HG03135 (cell line): ENCODE data around the gene SYT17.

Experiments
- ATAC-seq: cut with Tn5 transposase; IDR thresholded peaks from one replicate; pipeline ENCODE4 v1.9.1; 2021; ENCODE audit warnings: mild to moderate bottlenecking, moderate library complexity; ENCODE audit not compliant: unreplicated experiment

Gene SYT17

DNA sequence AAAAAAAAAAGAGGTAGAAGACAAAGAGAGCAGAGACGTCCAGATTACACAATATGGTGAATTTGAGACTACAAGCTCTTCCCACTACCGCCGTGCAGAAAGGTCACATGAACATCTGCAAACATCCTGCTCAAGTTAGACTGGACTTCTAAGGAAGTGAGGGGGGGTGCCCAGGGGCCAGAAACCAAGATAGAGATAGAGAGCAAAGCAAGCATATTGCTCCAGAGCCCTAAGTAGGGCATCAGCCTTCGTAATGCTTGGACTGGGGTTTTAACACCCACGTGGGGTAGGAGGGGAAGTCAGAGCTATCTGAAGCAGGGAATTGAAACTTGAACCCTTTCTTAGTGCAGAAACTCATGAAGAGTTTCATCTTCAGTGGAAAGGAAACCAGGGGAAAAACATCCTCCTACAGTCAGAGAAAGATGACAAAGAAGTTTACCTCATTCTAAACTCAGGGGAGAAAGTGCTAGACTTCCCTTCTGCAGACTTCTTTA lies 126.2 kb downstream of the SYT17 start:
- no peak for ATAC-seq

DNA sequence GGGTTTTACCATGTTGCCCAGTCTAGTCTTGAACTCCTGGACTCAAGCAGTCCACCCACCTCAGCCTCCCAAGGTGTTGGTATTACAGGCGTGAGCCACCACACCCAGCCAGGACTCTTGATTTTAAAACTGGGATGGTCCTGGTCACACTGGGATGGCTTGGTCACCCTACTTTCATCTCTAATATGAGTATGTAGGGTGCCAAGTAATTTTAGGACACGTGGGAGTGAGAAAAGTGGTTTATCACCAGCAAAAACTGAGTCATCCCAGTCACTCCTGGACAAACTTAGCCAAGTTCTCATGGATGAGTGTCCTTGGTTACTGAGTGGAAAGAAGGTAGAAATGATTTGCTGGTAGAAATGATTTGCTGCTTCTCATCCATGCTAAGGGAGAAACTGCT lies 127.4 kb downstream of the SYT17 start:
- ATAC-seq: no peak

DNA sequence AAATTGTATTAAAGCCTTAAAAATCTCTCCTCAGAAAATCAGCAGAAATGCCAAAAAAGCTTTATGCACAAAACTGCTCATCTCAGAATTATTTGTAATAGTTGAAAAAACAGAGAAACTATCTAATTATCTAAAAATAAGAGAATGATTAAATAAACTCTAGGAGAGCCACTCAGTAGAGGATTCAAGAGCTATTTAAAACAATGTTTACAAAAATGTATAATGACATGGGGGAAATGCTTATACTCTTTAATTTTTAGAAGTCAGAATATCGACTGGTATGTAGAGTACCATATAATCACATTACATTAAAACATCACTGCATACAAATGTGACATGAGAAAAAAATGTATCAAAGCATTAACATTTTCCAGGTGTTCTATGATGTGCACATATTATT lies 129.4 kb downstream of the SYT17 start:
- ATAC-seq: no peak

DNA sequence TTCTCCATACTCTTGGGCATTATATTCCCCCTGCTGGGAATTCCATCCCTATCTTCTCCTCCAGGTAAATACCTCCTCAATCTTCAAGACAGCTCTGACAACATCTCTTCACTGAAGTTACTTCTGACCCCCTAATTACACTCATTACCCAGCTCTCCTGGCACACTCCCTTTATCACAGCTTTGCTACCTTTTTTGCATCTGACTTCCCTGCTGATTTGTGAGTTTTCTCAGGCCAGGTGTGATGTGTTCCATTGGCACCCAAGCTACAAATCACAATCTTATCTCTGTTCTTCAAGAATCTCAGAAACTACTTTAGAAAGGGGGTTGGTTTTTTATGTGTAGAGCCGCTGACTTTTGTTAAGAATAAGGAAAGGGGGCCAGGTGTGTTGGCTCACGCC lies 131.5 kb downstream of the SYT17 start:
- ATAC-seq: no peak

DNA sequence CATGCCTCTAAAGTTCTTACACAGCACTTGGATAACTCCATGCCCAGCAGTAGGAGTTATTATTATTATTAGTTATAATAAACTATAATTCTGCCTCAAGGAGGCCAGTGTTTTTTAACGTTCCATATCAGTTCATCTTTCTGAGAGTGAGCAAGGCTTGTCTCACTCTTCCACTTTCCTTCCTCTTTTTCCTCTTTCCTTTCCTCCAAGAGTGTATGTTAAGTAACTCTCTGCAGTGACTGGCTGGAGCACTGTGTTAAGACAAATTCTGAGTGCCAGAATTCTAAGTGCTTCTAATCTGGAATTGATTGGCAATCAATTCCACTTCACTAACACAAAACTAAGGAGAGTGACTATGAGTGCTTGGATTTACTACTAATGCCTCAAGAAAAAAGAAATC lies 133.9 kb downstream of the SYT17 start:
- no peak for ATAC-seq

DNA sequence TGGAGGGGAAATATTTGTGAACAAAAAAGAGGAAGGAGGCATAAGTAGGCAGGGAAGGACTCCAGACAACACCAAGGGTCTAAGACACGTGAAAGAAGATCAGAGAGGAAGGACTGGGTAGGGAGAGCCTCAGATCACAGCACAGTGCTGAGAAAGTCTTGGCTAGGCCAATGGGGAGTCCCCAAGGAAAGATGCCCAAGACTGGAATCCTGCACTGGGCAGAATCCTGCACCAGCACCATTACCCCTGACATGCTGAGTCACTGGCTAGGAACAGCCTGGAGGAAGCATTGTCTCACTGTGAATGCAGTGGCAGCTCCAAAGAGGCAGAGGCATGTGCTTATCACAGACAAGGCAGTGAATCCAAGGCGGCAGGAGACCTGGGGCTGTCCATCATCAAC lies 136.7 kb downstream of the SYT17 start:
- ATAC-seq: no peak

DNA sequence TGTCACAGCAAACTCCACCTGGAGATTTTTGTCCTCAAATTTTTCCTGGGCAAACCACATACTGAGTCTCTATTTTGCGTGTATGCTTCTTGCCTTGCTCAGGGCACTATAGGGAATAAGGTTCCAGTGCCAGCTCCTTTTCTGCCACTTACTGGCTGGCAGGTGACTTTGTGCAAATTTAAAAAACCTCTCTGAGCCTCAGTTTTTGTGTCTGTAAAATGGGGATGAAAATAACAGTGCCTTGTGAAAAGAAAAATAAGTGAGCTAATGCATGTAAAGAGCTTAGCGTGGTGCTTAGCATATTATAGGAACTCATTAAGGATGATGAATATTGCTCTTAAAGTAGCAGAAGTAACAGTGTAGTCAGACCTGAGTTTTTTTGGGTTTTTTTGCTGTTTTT lies 137.4 kb downstream of the SYT17 start:
- no peak for ATAC-seq

DNA sequence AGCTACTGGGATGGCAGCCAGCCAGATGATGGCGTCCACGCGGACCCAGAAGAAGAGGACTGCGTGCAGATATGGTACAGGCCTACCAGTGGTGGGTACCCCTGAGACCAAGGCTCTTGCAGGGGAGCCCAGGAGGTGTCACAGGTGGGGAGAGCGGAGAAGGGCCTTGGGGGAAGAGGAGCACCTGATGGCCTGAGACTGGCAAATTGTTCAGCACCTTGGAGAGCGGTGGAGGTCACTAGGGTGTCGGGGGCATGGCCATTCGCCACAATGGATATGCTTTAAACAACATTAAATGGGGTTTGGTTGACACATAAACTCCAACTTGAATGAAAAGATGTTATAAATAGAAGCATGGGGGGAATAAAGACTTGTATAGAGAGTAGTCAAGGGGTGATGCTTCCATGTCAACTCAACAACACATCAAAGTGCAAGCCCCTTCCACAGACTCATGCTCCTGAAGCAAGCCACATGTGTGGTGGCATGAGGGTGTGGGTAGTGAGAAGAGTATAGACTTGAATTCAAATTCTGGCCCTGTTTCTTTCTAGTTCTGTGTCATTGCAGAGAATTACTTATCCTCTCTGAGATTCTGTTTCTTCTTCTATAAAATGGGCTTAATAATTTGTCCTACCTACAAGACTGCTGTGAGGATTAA lies 139.7 kb downstream of the SYT17 start:
- ATAC-seq: no peak

DNA sequence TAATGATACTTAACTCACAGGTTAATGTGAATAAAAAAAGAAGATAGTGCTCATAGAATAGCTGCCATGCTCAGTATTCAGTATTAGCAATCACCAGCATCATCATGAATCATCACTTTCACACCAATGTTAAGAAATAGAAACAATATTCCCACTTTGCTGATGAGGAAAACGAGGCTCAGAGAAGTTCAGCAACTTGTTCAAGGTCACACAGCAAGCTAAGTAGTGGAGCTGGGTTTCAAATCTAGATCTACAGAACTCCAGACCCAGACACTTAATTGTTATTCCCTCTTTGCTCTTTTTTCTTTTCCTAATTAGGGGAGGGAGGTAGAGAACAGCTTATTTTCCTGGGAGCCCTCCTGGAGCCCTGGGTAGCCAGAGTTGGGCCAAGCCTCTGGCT lies 140.4 kb downstream of the SYT17 start:
- ATAC-seq: no peak

DNA sequence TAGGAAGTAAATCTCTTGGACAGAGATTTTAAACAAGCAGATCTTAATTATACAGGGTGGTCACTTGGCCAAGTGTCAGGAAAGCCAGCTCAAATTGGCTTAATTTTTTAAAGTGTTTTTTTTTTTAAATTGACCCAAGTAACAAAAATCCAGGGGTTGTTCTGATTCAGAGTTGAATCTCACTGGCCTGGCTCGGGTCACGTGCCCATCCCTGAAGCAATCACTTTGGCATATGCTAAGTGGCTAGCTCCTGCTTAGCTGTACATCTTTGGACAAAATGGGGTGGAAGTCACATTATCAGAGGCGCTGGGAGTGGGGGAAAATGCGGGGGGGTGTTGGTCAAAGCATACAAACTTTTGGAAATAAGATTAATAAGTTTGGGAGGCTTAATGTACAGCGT lies 141.1 kb downstream of the SYT17 start:
- no peak for ATAC-seq

DNA sequence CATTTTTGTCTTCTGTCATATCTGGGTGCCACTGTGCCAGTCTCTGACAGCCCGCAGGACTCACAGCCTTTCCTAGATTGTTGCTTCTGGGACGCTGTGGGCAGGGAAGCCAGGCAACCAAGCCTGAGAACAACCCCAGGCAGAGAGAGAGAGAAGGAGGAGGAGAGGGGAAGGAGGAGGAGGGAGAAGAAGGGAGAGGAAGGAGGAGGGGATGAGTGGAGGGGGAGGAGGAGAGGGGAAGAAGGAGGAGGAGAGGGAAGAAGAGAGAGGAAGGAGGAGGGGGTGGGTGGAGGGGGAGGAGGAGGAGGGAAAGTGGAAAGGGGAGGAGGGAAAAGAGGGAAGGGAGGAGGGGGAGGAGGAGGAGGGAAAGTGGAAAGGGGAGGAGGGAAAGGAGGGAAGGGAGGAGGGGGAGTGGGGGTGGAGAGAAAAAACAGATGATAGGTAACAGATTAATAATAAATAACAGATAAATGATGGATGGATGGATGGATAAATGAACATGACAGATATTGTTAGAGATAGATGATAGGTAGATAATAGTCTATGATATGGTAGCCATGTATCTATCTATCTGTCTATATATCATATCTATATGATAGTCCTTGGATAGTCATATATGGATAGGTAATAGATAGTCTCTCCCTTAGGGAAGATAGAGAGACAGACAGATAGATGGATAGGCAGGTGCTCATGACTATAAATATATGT lies 146.8 kb downstream of the SYT17 start:
- no peak for ATAC-seq

DNA sequence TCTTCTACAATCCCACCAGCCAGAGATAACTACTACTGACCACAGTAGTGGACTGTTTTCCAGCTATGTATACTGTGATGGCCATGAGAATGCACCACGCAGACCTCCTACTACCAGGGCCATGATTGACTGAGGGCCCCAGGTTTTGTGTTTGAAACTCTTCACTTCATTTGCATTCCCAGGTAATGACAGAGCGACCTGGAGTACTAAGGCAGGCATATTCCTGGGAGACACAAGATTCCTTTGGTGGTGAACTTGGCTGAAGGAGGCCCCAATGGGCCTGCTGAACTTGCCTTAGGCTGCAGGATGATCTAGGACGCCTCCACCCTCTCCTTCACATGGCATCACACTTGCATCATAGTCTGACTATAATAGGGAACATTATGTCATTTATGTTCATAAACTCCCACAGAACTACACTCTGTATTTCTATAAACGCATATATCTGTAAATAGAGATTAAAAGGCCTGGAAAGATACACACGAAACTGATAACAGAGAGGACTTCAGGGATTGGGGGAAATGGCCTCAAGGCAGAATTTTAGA lies 147.9 kb downstream of the SYT17 start:
- no peak for ATAC-seq

DNA sequence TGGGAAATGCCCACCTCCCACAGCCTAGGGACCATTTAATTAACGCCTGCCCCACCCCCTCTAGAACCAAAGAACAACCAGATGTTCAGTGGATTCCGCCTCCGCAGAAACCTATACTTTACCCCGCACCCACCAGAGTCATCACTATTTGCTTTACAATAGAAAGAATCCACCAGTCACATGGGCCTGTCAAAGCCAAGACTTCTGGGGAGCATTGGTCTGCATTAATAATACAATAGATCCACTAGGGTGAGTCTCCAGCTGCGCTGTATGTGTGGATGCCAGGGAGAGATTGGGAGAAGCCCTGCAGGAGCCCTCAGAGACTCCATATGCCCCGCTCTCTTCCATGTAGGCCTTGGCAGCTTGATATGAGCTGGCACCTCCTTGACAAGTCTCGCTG lies 148.8 kb downstream of the SYT17 start:
- ATAC-seq: no peak
